Lower leg skin (tissue), 3 donors: ENCODE measurements around the gene RNASEH2A.

Source experiments
- POLR2A ChIP-seq, 2 donors: fragments of 450-650 bp; IDR thresholded peaks; one replicate each; pipeline ENCODE4 v1.6.1; 2016 to 2017; ENCODE audit warnings: antibody characterized with exemption in 2 of 2, mild to moderate bottlenecking in 1 of 2, moderate library complexity in 1 of 2
- TF ChIP-seq, protein P1 (sequence below), 3 donors: fragments of 450-650 bp; IDR thresholded peaks; one replicate each; pipeline ENCODE4 v1.5.1; 2016; ENCODE audit warnings: antibody characterized with exemption in 3 of 3, mild to moderate bottlenecking in 3 of 3, moderate library complexity in 2 of 3

DNA sequence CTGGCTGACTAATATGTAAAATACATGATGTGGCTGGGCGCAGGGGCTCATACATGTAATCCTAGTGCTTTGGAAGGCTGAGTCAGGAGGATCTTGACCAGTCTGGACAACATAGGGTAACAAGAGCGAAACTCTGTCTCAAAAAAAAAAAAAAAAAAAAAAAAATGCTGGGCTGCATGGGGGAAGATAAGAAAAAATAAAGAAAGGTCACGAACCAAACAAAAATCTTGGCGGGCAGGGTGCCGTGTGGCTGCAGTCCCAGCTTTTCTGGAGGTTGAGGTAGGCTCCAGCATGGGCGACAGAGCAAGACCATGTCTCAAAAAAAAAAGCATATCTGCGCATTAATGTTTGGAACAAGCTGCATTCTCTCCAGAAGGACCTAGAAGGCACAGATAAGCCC is 8.7 kb downstream of the RNASEH2A start:
- TF ChIP-seq, protein P1, sequence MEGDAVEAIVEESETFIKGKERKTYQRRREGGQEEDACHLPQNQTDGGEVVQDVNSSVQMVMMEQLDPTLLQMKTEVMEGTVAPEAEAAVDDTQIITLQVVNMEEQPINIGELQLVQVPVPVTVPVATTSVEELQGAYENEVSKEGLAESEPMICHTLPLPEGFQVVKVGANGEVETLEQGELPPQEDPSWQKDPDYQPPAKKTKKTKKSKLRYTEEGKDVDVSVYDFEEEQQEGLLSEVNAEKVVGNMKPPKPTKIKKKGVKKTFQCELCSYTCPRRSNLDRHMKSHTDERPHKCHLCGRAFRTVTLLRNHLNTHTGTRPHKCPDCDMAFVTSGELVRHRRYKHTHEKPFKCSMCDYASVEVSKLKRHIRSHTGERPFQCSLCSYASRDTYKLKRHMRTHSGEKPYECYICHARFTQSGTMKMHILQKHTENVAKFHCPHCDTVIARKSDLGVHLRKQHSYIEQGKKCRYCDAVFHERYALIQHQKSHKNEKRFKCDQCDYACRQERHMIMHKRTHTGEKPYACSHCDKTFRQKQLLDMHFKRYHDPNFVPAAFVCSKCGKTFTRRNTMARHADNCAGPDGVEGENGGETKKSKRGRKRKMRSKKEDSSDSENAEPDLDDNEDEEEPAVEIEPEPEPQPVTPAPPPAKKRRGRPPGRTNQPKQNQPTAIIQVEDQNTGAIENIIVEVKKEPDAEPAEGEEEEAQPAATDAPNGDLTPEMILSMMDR (IDR thresholded peaks at IDR 0.05) = no peak
- TF ChIP-seq POLR2A (IDR thresholded peaks at IDR 0.05) = no peak
